ENCODE data around the gene MBNL1. TPM values are rescaled to one million over a fixed set of nuclear protein-coding genes. Genes with fewer than 3 reads are reported as not detected.

The MBNL1 gene
- polyA plus RNA-seq, 3 donors = 190 to 204 (median 191) TPM

DNA sequence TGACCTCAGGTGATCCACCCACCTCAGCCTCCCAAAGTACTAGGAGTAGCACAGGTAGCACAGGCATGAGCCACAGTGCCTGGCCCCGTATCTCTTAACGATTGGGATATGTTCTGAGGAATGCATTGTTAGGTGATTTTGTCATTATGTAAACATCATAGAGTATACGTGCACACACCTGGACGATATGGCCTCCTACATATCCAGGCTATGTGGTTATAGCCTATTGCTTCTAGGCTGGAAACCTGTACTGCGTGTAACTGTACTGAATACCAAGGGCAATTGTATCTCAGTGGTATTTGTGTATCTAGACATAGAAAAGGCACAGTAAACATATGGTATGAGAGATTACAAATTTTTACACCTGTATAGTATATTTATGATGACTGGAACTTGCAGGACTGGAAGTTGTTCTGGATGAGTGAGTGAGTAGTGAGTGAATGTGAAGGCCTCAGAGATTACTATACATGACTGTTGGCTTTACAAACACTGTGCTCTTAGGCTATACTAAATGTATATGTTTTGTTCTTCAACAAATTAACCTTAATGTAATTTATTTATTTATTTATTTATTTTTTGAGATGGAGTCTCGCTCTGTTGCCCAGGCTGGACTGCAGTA lies 120.7 kb downstream of the MBNL1 start:
- Histone ChIP-seq H3K36me3 (replicated peaks in 1 of 2; ENCODE audit: control insufficient read depth in 1 of 2, insufficient read depth in 2 of 2, low read length in 2 of 2) (peaks cover 10 to 51% of the 10 kb centered on the region in 2 donors), H3K9ac (ENCODE audit: insufficient read depth, low read length, poor library complexity, severe bottlenecking) (no peak overlapping the region), H3K4me1 (ENCODE audit: control insufficient read depth in 1 of 2, insufficient read depth in 2 of 2, low read length in 2 of 2) (no peaks in the 10 kb centered on the region), H3K4me2 (replicated peaks; ENCODE audit: extremely low read depth, low read length, poor library complexity, severe bottlenecking) (no peak overlapping the region), H3K79me2 (ENCODE audit: insufficient read depth, low read length) (peaks cover 100% of the 10 kb centered on the region), H3K9me3 (replicated peaks in 1 of 2; ENCODE audit: control insufficient read depth in 1 of 2, insufficient read depth in 1 of 2, low read length in 2 of 2) (no peaks in the 10 kb centered on the region), H3K27ac (ENCODE audit: low read depth in 1 of 2, low read length in 2 of 2) (peak overlapping the region in 1 of 2 donors; percentile 56), H4K20me1 (ENCODE audit: insufficient read depth, low read length) (peaks cover 100% of the 10 kb centered on the region), H3K4me3 (replicated peaks in 1 of 3; ENCODE audit: low read depth in 2 of 3, low read length in 3 of 3) (no peak overlapping the region), H3K27me3 (ENCODE audit: control insufficient read depth in 2 of 2, insufficient read depth in 2 of 2, low read length in 2 of 2) (no peaks in the 10 kb centered on the region), H2AFZ (ENCODE audit: insufficient read depth, low read depth, low read length, poor library complexity, severe bottlenecking) (no peak overlapping the region)
- no peaks in the 10 kb centered on the region for H3K9me3 Mint-ChIP-seq
- peaks cover 12 to 15% of the 10 kb centered on the region in 2 donors for H3K36me3 Mint-ChIP-seq
- no peak for TF ChIP-seq CTCF (IDR thresholded peaks at IDR 0.05)
- no peak overlapping the region for H3K4me3 Mint-ChIP-seq
- WGBS (ENCODE audit: insufficient coverage) = 100% methylated on average over 3 of the region's 6 CpGs
- H3K27me3 Mint-ChIP-seq (ENCODE audit: low read depth in 3 of 3) = no peaks in the 10 kb centered on the region
- H3K27ac Mint-ChIP-seq = peak overlapping the region in 2 of 7 donors; percentile 33 to 60
- no peak for DNase-seq
- intact Hi-C loops (cut with micrococcal nuclease) = no loop called here
- H3K4me1 Mint-ChIP-seq = peaks cover 15% of the 10 kb centered on the region

DNA sequence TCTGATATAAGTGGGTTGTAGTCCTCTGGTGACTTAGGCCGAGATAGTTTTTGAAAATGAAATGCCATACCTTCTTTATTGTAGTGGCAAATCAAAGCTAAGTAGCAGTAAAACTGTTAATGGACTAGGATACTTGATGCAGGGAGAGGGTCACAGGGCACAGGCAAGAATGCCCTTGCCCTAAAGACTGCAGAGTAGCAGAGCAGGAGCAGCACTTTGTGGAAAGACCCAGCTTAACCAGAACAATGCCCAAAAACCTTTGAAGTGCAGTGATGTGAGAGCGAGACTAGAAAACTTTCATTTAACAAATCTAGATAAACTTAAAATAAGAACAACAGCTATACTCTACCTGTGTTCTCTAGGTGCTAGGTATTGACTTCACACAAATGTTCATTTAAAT lies 121.9 kb downstream of the MBNL1 start:
- WGBS (ENCODE audit: insufficient coverage) = no CpG with 5 or more reads among the region's 2 CpGs
- no peak overlapping the region for H3K9ac ChIP-seq (ENCODE audit: insufficient read depth, low read length, poor library complexity, severe bottlenecking)
- Mint-ChIP-seq H3K36me3 (peaks cover 20 to 24% of the 10 kb centered on the region in 2 donors), H3K4me3 (no peak overlapping the region), H3K4me1 (peaks cover 13% of the 10 kb centered on the region), H3K9me3 (no peaks in the 10 kb centered on the region), H3K27me3 (ENCODE audit: low read depth in 3 of 3) (no peaks in the 10 kb centered on the region), H3K27ac (peak overlapping the region in 2 of 7 donors; percentile 70 to 76)
- H3K36me3 ChIP-seq (replicated peaks in 1 of 2; ENCODE audit: control insufficient read depth in 1 of 2, insufficient read depth in 2 of 2, low read length in 2 of 2) = peaks cover 17 to 61% of the 10 kb centered on the region in 2 donors
- peak overlapping the region in 1 of 2 donors; percentile 60 for H3K27ac ChIP-seq (ENCODE audit: low read depth in 1 of 2, low read length in 2 of 2)
- H3K4me3 ChIP-seq (replicated peaks in 1 of 3; ENCODE audit: low read depth in 2 of 3, low read length in 3 of 3) = no peak overlapping the region
- TF ChIP-seq CTCF (IDR thresholded peaks at IDR 0.05) = no peak
- peaks cover 100% of the 10 kb centered on the region for H3K79me2 ChIP-seq (ENCODE audit: insufficient read depth, low read length)
- no peak overlapping the region for H2AFZ ChIP-seq (ENCODE audit: insufficient read depth, low read depth, low read length, poor library complexity, severe bottlenecking)
- DNase-seq = no peak
- no peak overlapping the region for H3K4me2 ChIP-seq (replicated peaks; ENCODE audit: extremely low read depth, low read length, poor library complexity, severe bottlenecking)
- no peaks in the 10 kb centered on the region for H3K9me3 ChIP-seq (replicated peaks in 1 of 2; ENCODE audit: control insufficient read depth in 1 of 2, insufficient read depth in 1 of 2, low read length in 2 of 2)
- no peaks in the 10 kb centered on the region for H3K27me3 ChIP-seq (ENCODE audit: control insufficient read depth in 2 of 2, insufficient read depth in 2 of 2, low read length in 2 of 2)
- peaks cover 100% of the 10 kb centered on the region for H4K20me1 ChIP-seq (ENCODE audit: insufficient read depth, low read length)
- intact Hi-C loops (cut with micrococcal nuclease) = no loop called here
- no peaks in the 10 kb centered on the region for H3K4me1 ChIP-seq (ENCODE audit: control insufficient read depth in 1 of 2, insufficient read depth in 2 of 2, low read length in 2 of 2)
